Activated CD8-positive, alpha-beta memory T cell treated with anti-CD3 and anti-CD28 coated beads, Interleukin-2, amount 50 U/mL, for 48 hours (primary cell): ENCODE measurements around the gene CT45A1.
"Not testable (repeated sequence)": the region's sequence is repeated elsewhere in the genome, so short reads cannot be mapped to it uniquely, and the experiment has no call there.

Experiments
- DNase-seq: peaks from one replicate; pipeline ENCODE4 v3.0.0-alpha.2; 2020

Gene CT45A1, protein sequence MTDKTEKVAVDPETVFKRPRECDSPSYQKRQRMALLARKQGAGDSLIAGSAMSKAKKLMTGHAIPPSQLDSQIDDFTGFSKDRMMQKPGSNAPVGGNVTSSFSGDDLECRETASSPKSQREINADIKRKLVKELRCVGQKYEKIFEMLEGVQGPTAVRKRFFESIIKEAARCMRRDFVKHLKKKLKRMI

DNA sequence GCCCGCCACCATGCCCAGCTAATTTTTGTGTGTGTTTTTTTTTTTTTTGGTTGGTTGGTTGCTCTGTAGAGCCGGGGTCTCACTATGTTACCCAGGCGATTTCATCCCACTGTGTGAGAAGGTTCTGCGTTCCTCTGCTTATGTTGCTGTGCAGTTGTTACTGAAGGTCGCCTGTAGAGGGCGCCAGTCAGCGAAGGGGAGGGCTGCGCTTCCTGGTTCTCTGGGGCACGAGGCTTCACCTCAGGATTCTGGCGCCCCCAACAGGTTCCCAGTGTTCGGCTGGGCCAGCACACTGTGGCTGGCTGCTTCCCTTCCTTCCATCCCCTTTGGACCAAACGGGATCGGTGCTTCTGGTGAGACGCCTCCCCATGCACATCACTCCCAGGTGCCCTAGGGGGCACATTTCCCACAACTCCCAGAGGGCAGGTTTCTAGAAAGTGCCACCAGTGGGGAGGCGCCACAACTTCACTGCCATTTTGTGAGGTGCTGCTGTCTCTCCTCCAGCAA lies at the start of gene CT45A1:
Gene CT45A1, plus strand, starts transcription at position 457 of the 507 bp plus-strand sequence. CDS start 5,302 bp downstream, outside the sequence.
- DNase-seq: peak; percentile 83

DNA sequence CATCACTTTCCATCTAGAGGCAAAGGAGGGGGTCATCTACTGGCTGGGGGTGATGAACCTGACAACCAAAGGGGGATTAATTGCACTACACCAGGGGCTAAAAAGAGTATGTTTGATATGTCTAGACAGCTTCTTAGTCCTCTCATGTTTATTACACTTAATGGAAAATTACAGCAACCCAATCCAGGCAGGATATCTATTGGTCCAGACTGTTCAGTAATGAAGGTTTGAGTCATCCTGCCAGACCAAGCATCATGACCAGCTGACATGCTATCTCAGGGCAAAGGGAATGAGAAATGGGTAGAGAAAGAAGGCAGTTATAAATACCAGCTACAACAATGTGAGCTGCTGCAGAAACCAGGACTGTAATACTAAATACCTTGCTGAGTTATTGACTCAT lies 40.5 kb upstream of the CT45A1 start:
- DNase-seq: not testable (repeated sequence)

DNA sequence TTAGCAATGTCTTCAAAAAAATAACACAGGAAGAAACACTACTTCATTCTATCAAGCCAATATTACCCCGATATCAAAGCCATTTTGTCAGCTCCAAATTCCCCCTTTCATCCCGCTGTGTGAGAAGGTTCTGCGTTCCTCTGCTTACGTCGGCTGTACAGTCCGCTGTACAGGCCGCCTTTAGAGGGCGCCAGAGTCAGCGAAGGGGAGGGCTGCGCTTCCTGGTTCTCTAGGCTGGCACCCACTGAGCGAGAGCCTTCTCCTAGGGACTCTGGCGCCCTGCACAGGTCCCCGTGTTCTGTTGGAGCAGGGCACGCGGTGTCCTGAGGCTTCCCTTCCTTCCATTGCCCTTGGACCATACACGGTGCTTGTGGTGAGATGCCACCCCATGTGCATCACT lies 25.3 kb upstream of the CT45A1 start:
- DNase-seq: peak; percentile 62

DNA sequence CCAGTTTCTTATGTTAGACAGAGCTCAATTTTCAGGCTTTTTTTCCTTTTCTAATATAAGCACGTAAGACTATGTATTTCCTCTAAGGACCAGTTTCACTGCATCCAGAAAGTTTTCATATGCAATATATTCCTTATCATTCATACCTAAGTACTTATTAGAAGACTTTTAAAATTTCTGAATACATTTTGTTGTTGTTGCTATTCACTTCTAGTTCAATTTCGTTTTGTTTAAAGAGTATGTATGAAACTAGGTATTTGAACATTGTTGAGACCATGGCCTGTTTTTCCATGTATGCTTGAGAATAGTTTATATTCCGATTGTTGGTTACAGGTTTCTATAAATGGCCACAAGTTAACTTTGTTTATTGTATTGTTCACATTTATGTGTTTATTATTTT lies 18.0 kb upstream of the CT45A1 start:
- no peak for DNase-seq

DNA sequence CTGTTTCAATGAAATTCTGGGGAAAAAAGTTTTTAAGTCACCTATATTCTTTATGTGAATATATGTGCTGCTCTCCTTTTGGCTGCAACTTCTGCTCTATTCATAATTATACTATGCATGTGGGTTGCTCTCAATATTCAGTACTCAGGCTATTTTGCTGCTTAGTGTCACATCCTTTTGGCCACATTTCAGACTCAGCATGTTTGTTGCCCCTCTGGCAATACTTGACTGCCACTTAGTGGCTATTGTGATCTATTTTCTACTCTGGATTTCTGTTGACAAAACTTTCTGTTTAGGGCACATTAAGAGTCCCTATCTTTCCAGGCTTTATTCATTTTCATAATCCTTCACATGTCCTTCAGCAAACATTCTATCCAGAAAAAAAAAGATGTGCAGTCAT lies 15.8 kb upstream of the CT45A1 start:
- DNase-seq: no peak

DNA sequence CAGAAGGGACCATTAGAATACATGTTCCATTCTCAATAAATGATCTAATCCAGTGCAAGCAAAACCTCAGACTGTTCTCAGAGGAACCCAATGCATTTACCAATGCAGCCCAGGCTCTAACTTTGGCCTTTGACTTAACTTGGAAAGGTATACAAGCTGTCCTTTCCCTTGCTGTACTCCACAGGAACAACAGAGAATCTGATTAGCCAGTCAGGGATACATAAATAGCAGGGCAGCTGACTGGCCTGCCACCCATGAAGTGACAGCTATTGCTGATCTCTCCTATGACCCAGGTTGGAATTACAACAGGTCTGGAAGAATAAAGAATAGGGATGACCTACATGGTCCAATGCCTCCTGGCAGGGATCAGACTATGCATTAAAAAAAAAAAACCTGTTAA lies 14.5 kb upstream of the CT45A1 start:
- no peak for DNase-seq

DNA sequence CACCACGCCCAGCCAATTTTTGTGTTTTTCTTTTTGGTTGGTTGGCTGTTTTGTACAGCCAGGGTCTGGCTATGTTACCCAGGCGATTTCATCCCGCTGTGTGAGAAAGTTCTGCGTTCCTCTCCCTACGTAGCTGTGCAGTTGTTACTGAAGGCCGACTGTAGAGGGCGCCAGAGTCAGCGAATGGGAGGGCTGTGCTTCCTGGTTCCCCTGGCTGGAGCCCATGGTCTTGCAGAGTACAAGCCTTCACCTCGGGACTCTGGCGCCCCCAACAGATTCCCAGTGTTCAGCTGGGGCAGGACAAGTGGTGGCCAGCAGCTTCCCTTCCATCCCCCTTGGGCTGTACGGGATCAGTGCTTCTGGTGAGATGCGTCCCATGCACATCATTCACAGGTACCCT lies 5.6 kb upstream of the CT45A1 start:
- DNase-seq: peak; percentile 86

DNA sequence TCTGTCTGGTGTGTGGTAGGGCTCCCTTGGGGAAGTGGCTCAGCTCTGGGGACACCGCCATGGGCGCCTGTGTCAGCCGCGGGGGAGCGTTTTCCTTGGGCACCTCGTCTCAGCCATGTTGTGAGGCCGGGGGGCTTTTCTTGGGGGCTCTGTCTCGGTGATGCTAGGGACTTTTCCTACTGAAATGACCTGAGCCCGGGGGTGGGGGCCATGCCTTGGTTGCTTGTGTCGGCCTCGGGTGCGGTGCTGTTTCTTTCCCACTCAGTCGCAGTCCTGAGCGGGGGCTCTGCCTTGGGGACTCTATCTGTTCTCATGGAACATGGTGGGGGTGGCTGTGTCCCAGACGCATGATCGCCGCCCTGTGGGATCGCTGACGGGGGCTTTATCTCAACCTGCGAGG lies 356 bp downstream of the CT45A1 start:
- DNase-seq: no peak

DNA sequence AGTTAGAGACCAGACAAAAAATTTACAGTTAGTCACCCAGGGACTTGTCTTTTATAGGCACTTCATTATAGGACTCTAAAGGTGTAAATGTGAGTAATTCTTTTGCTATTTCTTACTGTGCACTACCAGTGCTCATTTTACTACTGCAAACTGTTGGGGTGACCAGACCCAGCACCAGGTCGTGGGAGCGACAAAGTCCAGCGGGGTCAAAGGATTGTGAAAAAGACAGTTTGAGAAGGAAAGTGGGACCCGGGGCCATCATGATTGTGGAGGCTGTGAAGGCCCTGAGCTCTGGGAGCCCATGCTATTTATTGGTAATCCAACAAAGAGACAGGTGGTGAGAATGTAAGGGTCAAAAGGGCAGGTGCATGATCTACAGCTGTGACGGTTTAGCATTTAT lies 21.2 kb downstream of the CT45A1 start:
- not testable (repeated sequence) for DNase-seq

DNA sequence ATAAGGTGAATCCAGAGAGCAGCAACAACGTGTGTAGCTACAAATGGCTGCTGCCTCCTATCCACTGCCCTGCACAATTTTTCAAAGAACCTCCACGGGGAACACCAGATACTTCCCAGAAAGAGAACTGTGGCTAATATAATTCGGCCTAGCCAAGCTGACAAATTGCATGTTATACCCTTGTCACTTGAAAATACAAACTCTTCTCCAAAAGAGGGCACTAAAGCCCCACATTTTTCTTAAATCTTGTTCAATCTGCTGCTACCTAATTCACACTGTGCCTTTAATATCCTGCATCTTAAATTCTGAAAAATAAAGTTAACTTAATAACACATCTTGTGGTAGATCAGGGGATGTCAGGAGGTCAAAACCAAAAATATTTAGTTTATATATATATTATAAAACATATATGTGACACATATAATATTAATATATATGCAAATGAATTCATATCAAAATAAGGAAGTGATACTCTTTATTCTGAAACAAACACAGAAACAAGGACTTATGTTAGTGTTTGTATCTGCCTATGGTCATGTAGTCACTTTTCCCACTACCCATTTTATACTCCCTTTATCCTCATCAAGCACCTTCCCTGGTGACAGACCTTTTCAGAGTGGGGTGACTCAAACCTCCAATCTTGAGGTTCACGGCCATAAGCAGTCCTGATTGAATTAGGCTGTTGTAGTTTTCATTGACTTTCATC lies 24.1 kb downstream of the CT45A1 start:
- DNase-seq: no peak

DNA sequence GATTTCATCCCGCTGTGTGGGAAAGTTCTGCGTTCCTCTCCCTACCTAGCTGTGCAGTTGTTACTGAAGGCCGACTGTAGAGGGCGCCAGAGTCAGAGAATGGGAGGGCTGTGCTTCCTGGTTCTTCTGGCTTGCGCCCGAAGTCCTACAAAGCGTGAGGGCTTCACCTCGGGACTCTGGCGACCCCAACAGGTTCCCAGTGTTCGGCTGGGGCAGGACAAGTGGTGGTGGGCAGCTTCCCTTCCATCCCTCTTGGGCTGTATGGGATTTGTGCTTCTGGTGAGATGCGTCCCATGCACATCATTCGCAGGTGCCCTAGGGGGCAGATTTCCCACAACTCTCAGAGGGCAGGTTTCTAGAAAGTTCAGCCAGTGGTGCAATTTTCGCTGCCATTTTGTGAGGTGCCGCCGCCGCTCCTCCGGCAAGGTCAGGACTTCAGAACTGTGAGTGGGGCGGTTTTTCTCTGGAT lies 27.3 kb downstream of the CT45A1 start:
- DNase-seq: peak; percentile 84

DNA sequence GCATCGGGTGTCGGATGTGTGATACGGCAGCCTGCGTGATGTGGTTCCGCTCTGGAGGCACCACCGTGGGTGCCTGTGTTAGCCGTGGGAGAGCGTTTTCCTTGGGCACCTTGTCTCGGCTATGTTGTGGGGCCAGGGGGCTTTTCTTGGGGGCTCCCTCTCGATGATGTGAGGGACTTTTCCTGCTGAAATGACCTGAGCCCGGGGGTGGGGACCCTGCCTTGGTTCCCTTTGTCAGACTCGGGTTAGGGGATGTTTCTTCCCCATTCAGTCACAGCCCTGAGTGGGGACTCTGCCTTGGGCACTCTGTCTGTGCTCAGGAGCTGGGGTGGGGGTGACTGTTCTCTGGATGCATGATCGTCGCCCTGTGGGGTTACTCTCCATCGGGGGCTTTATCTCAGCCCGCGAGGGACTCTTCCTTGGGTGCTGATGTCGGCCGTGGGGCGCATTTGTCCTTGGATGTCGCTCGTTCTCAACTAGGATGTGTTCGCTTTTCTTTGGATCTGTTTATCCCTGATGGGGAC lies 27.8 kb downstream of the CT45A1 start:
- DNase-seq: no peak

DNA sequence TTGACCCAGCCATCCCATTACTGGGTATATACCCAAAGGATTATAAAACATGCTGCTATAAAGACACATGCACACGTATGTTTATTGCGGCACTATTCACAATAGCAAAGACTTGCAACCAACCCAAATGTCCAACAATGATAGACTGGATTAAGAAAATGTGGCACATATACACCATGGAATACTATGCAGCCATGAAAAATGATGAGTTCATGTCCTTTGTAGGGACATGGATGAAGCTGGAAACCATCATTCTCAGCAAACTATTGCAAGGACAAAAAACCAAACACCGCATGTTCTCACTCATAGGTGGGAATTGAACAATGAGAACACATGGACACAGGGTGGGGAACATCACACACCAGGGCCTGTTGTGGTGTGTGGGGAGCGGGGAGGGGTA lies 31.3 kb downstream of the CT45A1 start:
- not testable (repeated sequence) for DNase-seq

DNA sequence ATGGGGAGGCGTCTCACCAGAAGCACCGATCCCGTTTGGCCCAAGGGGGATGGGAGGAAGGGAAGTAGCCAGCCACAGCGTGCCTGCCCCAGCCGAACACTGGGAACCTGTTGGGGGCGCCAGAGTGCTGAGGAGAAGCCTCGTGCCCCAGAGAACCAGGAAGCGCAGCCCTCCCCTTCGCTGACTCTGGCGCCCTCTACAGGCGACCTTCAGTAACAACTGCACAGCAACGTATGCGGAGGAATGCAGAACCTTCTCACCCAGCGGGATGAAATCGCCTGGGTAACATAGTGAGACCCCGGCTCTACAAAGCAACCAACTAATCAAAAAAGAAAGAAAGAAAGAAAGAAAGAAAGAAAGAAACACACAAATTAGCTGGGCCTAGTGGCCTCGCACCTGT lies 54.7 kb downstream of the CT45A1 start, which contains the start of gene CT45A3:
Gene CT45A3, minus strand, starts transcription at position 101 of the 400 bp plus-strand sequence. CDS start 3,747 bp downstream, outside the sequence.
- not testable (repeated sequence) for DNase-seq
